Uterus (tissue), 4 donors: ENCODE data around the gene PHOSPHO1. TPM values are rescaled to one million over a fixed set of nuclear protein-coding genes. Genes with fewer than 3 reads are reported as not detected.

Experiments
- DNase-seq, 2 donors: peaks; one replicate each; pipeline ENCODE4 v3.0.0-alpha.2; 2019 to 2020
- H3K27ac ChIP-seq, 2 donors: fragments of 200-600 bp; sonication (generic); 1 replicate in 1 of 2; 2 replicates in 1 of 2; pipeline ENCODE4 v1.5.1; 2016 to 2018
- H3K27me3 ChIP-seq, 2 donors: fragments of 200-600 bp; sonication (generic); one replicate each; pipeline ENCODE4 v1.5.1; 2018 to 2019; ENCODE audit warnings: control low read depth in 1 of 2
- H3K36me3 ChIP-seq, 2 donors: fragments of 200-600 bp; sonication (generic); one replicate each; pipeline ENCODE4 v1.5.1; 2019; ENCODE audit warnings: control low read depth in 1 of 2
- H3K4me1 ChIP-seq, 2 donors: fragments of 200-600 bp; sonication (generic); one replicate each; pipeline ENCODE4 v1.5.1; 2018 to 2019; ENCODE audit warnings: control low read depth in 1 of 2
- H3K4me3 ChIP-seq, 2 donors: fragments of 200-600 bp; sonication (generic); 1 replicate in 1 of 2; 2 replicates in 1 of 2; pipeline ENCODE4 v1.5.1; 2018 to 2019; ENCODE audit warnings: mild to moderate bottlenecking in 1 of 2
- H3K9me3 ChIP-seq, 2 donors: fragments of 200-600 bp; sonication (generic); one replicate each; pipeline ENCODE4 v1.5.1; 2019; ENCODE audit warnings: control low read depth in 1 of 2
- CTCF ChIP-seq, 4 experiments: fragments of 200-600 bp in 2 of 4; fragments of 450-650 bp in 2 of 4; sonication (generic) in 2 of 4; IDR thresholded peaks; one replicate each; pipeline ENCODE4 v1.5.1; 2016 to 2019; ENCODE audit warnings: antibody characterized with exemption in 4 of 4, mild to moderate bottlenecking in 2 of 4, moderate library complexity in 1 of 4
- POLR2A ChIP-seq, 2 donors: fragments of 450-650 bp; IDR thresholded peaks; one replicate each; pipeline ENCODE4 v1.6.1; 2016; ENCODE audit warnings: antibody characterized with exemption in 2 of 2, mild to moderate bottlenecking in 1 of 2, moderate library complexity in 1 of 2
- intact Hi-C: fragments of 100-400 bp; cut with DNase I; formaldehyde crosslinking; loops from one replicate; pipeline ENCODE4 v1.15.1; 2023; ENCODE audit warnings: low total_unique reads
- total RNA-seq, 4 donors: library from RNA; depleted of rRNA in 3 of 4; stranded (reverse); fragments of >200 nt in 3 of 4; gene quantifications; one replicate each; pipeline versions ENCODE4 v1.1.0 to v1.2.4, GENCODE V29; 2014 to 2023
- donor health status: DM: yes; HTN: yes; CAD: no.

PHOSPHO1 gene
- total RNA-seq, 4 donors from 2014 or later = 0.40 to 2.4 TPM; not detected in 2

GRCh38 chr17:49242813-49243212 is 12.2 kb upstream of the PHOSPHO1 start:
- Histone ChIP-seq H3K27ac (no peak overlapping the region), H3K4me3 (no peak overlapping the region), H3K36me3 (no peaks in the 10 kb centered on the region), H3K9me3 (no peaks in the 10 kb centered on the region), H3K27me3 (no peaks in the 10 kb centered on the region), H3K4me1 (no peaks in the 10 kb centered on the region)
- DNase-seq = no peak
- TF ChIP-seq CTCF (IDR thresholded peaks at IDR 0.05) (no peak), POLR2A (IDR thresholded peaks at IDR 0.05) (no peak)
- intact Hi-C loops = no loop called here

GRCh38 chr17:49241692-49242397 is 11.3 kb upstream of the PHOSPHO1 start:
- no peak for DNase-seq
- Histone ChIP-seq H3K36me3 (no peaks in the 10 kb centered on the region), H3K4me3 (no peak overlapping the region), H3K27ac (no peak overlapping the region), H3K27me3 (no peaks in the 10 kb centered on the region), H3K4me1 (no peaks in the 10 kb centered on the region), H3K9me3 (no peaks in the 10 kb centered on the region)
- no peak for TF ChIP-seq POLR2A (IDR thresholded peaks at IDR 0.05)
- no peak for TF ChIP-seq CTCF (IDR thresholded peaks at IDR 0.05)
- intact Hi-C loops = no loop called here

- H3K27ac ChIP-seq = no peak overlapping the region
- TF ChIP-seq CTCF (IDR thresholded peaks at IDR 0.05) = no peak
- TF ChIP-seq POLR2A (IDR thresholded peaks at IDR 0.05) = no peak
- DNase-seq = no peak
- intact Hi-C loops = no loop called here
- no peaks in the 10 kb centered on the region for H3K27me3 ChIP-seq
- no peak overlapping the region for H3K4me3 ChIP-seq
- H3K4me1 ChIP-seq = no peaks in the 10 kb centered on the region
- H3K36me3 ChIP-seq = no peaks in the 10 kb centered on the region
- no peaks in the 10 kb centered on the region for H3K9me3 ChIP-seq
Observed at GRCh38 chr17:49241040-49241439, 10.5 kb upstream of the PHOSPHO1 start.

GRCh38 chr17:49240619-49241018 is 10.0 kb upstream of the PHOSPHO1 start:
- Histone ChIP-seq H3K9me3 (no peaks in the 10 kb centered on the region), H3K4me1 (no peaks in the 10 kb centered on the region), H3K36me3 (no peaks in the 10 kb centered on the region), H3K4me3 (no peak overlapping the region), H3K27ac (no peak overlapping the region), H3K27me3 (no peaks in the 10 kb centered on the region)
- TF ChIP-seq CTCF (IDR thresholded peaks at IDR 0.05) (no peak), POLR2A (IDR thresholded peaks at IDR 0.05) (no peak)
- no peak for DNase-seq
- intact Hi-C loops = no loop called here

- H3K27me3 ChIP-seq = no peaks in the 10 kb centered on the region
- no peaks in the 10 kb centered on the region for H3K36me3 ChIP-seq
- no peak overlapping the region for H3K4me3 ChIP-seq
- intact Hi-C loops = no loop called here
- no peak for TF ChIP-seq POLR2A (IDR thresholded peaks at IDR 0.05)
- TF ChIP-seq CTCF (IDR thresholded peaks at IDR 0.05) = no peak
- no peak for DNase-seq
- no peak overlapping the region for H3K27ac ChIP-seq
- H3K4me1 ChIP-seq = no peaks in the 10 kb centered on the region
- no peaks in the 10 kb centered on the region for H3K9me3 ChIP-seq
Observed at GRCh38 chr17:49239963-49240362, 9.4 kb upstream of the PHOSPHO1 start.
